H1 (cell line): ENCODE measurements around the gene SRSF12. TPM values are rescaled to one million over a fixed set of nuclear protein-coding genes. Genes with fewer than 3 reads are reported as not detected.

ENCODE experiments used
- CTCF ChIA-PET: fragments of 300-600 bp; sonication (Branson Sonifier 250); formaldehyde crosslinking; loops from one replicate; lab custom pipeline; 2021; ENCODE audit not compliant: partially characterized antibody; lab: Charles Lee
- POLR2A ChIA-PET: fragments of 300-600 bp; sonication (Branson Sonifier 250); formaldehyde crosslinking; loops from one replicate; lab custom pipeline; 2021; ENCODE audit warnings: inconsistent platforms; ENCODE audit not compliant: partially characterized antibody; lab: Charles Lee
- DNase-seq, 2 experiments: peaks; one replicate each; pipeline versions ENCODE4 v3.0.0 to v3.0.0-alpha.2; 2010 to 2022; ENCODE audit warnings: low spot score in 2 of 2, low read depth in 1 of 2, mixed read lengths in 1 of 2
- FAIRE-seq: peaks from 2 replicates; lab custom pipeline; 2011; peaks lifted over from hg19 to GRCh38; lab: Jason Lieb, UNC
- H2AFZ ChIP-seq: 2 replicates; pipeline ENCODE4 v1.8.1; 2012; ENCODE audit warnings: low read length, inconsistent platforms
- H2AK5ac ChIP-seq: 2 replicates; pipeline ENCODE4 v1.6.1; 2013; ENCODE audit warnings: low read depth, low read length
- H2BK120ac ChIP-seq: replicated peaks from 2 replicates; pipeline ENCODE3; 2013; ENCODE audit warnings: low read depth, low read length, inconsistent platforms
- H2BK12ac ChIP-seq: 2 replicates; pipeline ENCODE4 v1.6.1; 2013; ENCODE audit warnings: low read depth, low read length
- H2BK15ac ChIP-seq: 2 replicates; pipeline ENCODE4 v1.6.1; 2013; ENCODE audit warnings: low read length
- H2BK20ac ChIP-seq: 2 replicates; pipeline ENCODE4 v1.6.1; 2013; ENCODE audit warnings: low read length
- H2BK5ac ChIP-seq: 2 replicates; pipeline ENCODE4 v1.6.1; 2013; ENCODE audit warnings: low read depth, low read length
- H3K14ac ChIP-seq: 2 replicates; pipeline ENCODE4 v1.6.1; 2013; ENCODE audit warnings: inconsistent platforms; ENCODE audit not compliant: insufficient read length
- H3K18ac ChIP-seq: 2 replicates; pipeline ENCODE4 v1.6.1; 2013; ENCODE audit warnings: low read length; ENCODE audit errors: extremely low read depth
- H3K23ac ChIP-seq: 2 replicates; pipeline ENCODE4 v1.6.1; 2013; ENCODE audit warnings: inconsistent platforms; ENCODE audit not compliant: insufficient read length
- H3K23me2 ChIP-seq: 2 replicates; pipeline ENCODE4 v1.6.1; 2013; ENCODE audit warnings: low read depth, low read length
- H3K27ac ChIP-seq: 2 replicates; pipeline ENCODE4 v1.6.1; 2011; ENCODE audit warnings: low read depth, low read length, inconsistent platforms
- H3K27me3 ChIP-seq, 4 experiments: replicated peaks in 1 of 4; 1 replicate in 1 of 4; 2 replicates in 3 of 4; pipeline versions ENCODE4 v1.6.1 to v1.8.1; 2011 to 2013; ENCODE audit warnings: low read length in 3 of 4, mild to moderate bottlenecking in 3 of 4, inconsistent platforms in 2 of 4, mixed read lengths in 2 of 4, moderate library complexity in 1 of 4; ENCODE audit not compliant: control insufficient read depth in 3 of 4, insufficient read depth in 3 of 4; ENCODE audit errors: extremely low read depth in 1 of 4
- H3K36me3 ChIP-seq, 4 experiments: 2 replicates each; pipeline versions ENCODE4 v1.6.1 to v1.8.1; 2011 to 2013; ENCODE audit warnings: mild to moderate bottlenecking in 4 of 4, low read length in 3 of 4, moderate library complexity in 2 of 4, control low read depth in 1 of 4, inconsistent platforms in 1 of 4; ENCODE audit not compliant: insufficient read depth in 4 of 4, control insufficient read depth in 2 of 4
- H3K4ac ChIP-seq: replicated peaks from 2 replicates; pipeline ENCODE3; 2013; ENCODE audit warnings: low read length, low read depth, mixed read lengths, inconsistent platforms; ENCODE audit not compliant: insufficient read length
- H3K4me1 ChIP-seq, 4 experiments: replicated peaks in 1 of 4; 1 replicate in 1 of 4; 2 replicates in 3 of 4; pipeline versions ENCODE4 v1.6.1 to v1.8.1; 2011 to 2013; ENCODE audit warnings: low read length in 3 of 4, inconsistent platforms in 2 of 4, mixed read lengths in 1 of 4; ENCODE audit not compliant: insufficient read depth in 4 of 4, control insufficient read depth in 3 of 4
- H3K4me2 ChIP-seq, 2 experiments: 2 replicates each; pipeline versions ENCODE4 v1.6.1 to v1.8.1; 2011 to 2013; ENCODE audit warnings: low read depth in 2 of 2, low read length in 2 of 2, control low read depth in 1 of 2, inconsistent platforms in 1 of 2, mild to moderate bottlenecking in 1 of 2; ENCODE audit not compliant: insufficient read depth in 1 of 2
- H3K4me3 ChIP-seq, 4 experiments: fragments of 200-600, 300-600 bp in 1 of 4; sonication (generic), shearing (Covaris generic), sonication (Bioruptor Twin) in 1 of 4; 2 replicates each; pipeline versions ENCODE4 v1.5.1 to v1.8.1; 2011 to 2016; ENCODE audit warnings: low read length in 4 of 4, low read depth in 3 of 4, control low read depth in 2 of 4, inconsistent platforms in 2 of 4, mild to moderate bottlenecking in 2 of 4, mixed read lengths in 1 of 4, moderate library complexity in 1 of 4; ENCODE audit not compliant: insufficient read depth in 2 of 4; ENCODE audit errors: extremely low read depth in 1 of 4
- H3K56ac ChIP-seq: replicated peaks from 2 replicates; pipeline ENCODE3; 2013; ENCODE audit warnings: low read depth, mild to moderate bottlenecking, mixed read lengths, low read length, inconsistent platforms; ENCODE audit not compliant: insufficient read length
- H3K79me1 ChIP-seq: 2 replicates; pipeline ENCODE4 v1.6.1; 2013; ENCODE audit warnings: low read depth, low read length, control low read depth
- H3K79me2 ChIP-seq, 2 experiments: 2 replicates each; pipeline versions ENCODE4 v1.6.1 to v1.8.1; 2012 to 2013; ENCODE audit warnings: low read length in 2 of 2, mild to moderate bottlenecking in 2 of 2, inconsistent platforms in 1 of 2; ENCODE audit not compliant: insufficient read depth in 2 of 2, control insufficient read depth in 1 of 2
- H3K9ac ChIP-seq, 4 experiments: replicated peaks in 1 of 4; 1 replicate in 1 of 4; 2 replicates in 3 of 4; pipeline versions ENCODE4 v1.6.1 to v1.8.1; 2011 to 2013; ENCODE audit warnings: low read depth in 3 of 4, low read length in 3 of 4, control low read depth in 2 of 4, mild to moderate bottlenecking in 2 of 4, moderate library complexity in 2 of 4, inconsistent platforms in 1 of 4; ENCODE audit errors: extremely low read depth in 1 of 4
- H3K9me3 ChIP-seq, 2 experiments: 2 replicates each; pipeline versions ENCODE4 v1.6.1 to v1.8.1; 2012 to 2013; ENCODE audit warnings: mild to moderate bottlenecking in 2 of 2, moderate library complexity in 2 of 2, control low read depth in 1 of 2, inconsistent platforms in 1 of 2, low read depth in 1 of 2, low read length in 1 of 2, mixed read lengths in 1 of 2; ENCODE audit not compliant: insufficient read depth in 2 of 2
- H4K20me1 ChIP-seq, 2 experiments: replicated peaks in 1 of 2; 2 replicates each; pipeline versions ENCODE3 to v1.8.1; 2011 to 2013; ENCODE audit warnings: inconsistent platforms in 2 of 2, low read length in 2 of 2, mild to moderate bottlenecking in 1 of 2; ENCODE audit not compliant: insufficient read depth in 2 of 2, control insufficient read depth in 1 of 2
- H4K5ac ChIP-seq: 2 replicates; pipeline ENCODE4 v1.6.1; 2013; ENCODE audit warnings: low read length, low read depth, mixed read lengths, inconsistent platforms; ENCODE audit not compliant: insufficient read length
- H4K8ac ChIP-seq: 2 replicates; pipeline ENCODE4 v1.8.0; 2013; ENCODE audit warnings: mild to moderate bottlenecking, moderate library complexity, low read length, inconsistent platforms; ENCODE audit not compliant: insufficient read depth; ENCODE audit errors: extremely low read depth
- H4K91ac ChIP-seq: replicated peaks from 2 replicates; pipeline ENCODE3; 2013; ENCODE audit warnings: low read length, mixed read lengths, inconsistent platforms; ENCODE audit not compliant: insufficient read length
- CBX8 ChIP-seq: fragments of 300-800, 300-1000 bp; sonication (generic); IDR thresholded peaks from 2 replicates; pipeline ENCODE4 v1.7.1; 2016; ENCODE audit warnings: low read depth, low read length, borderline replicate concordance
- HDAC6 ChIP-seq: IDR thresholded peaks from one replicate; pipeline ENCODE4 v1.7.1; 2012; ENCODE audit warnings: low read depth, mild to moderate bottlenecking, inconsistent platforms, low read length, moderate library complexity
- RBBP5 ChIP-seq: IDR thresholded peaks from 2 replicates; pipeline ENCODE4 v1.7.1; 2012; ENCODE audit warnings: low read depth, mild to moderate bottlenecking, inconsistent platforms, low read length, moderate library complexity, borderline replicate concordance
- RXRA ChIP-seq: IDR thresholded peaks from 2 replicates; pipeline ENCODE4 v1.6.1; 2011; ENCODE audit warnings: low read depth, mild to moderate bottlenecking, low read length, moderate library complexity; ENCODE audit not compliant: insufficient read depth
- SIN3A ChIP-seq, 2 experiments: IDR thresholded peaks in 1 of 2; conservative IDR thresholded peaks in 1 of 2; 2 replicates each; pipeline ENCODE4 v1.6.1; 2011 to 2012; ENCODE audit warnings: low read length in 2 of 2, improper control_type of control experiment in 1 of 2, low read depth in 1 of 2, mild to moderate bottlenecking in 1 of 2
- SIRT6 ChIP-seq: IDR thresholded peaks from one replicate; pipeline ENCODE4 v1.7.1; 2012; ENCODE audit warnings: low read length, inconsistent platforms
- SRF ChIP-seq: IDR thresholded peaks from 2 replicates; pipeline ENCODE4 v1.6.1; 2011; ENCODE audit warnings: mild to moderate bottlenecking, low read depth, low read length, moderate library complexity
- ZNF274 ChIP-seq: IDR thresholded peaks from 2 replicates; pipeline ENCODE4 v1.7.0; 2012; ENCODE audit warnings: low read length, borderline replicate concordance; ENCODE audit errors: extremely low read depth
- WGBS, 2 experiments: shearing (Covaris generic) in 1 of 2; methylation state at CpG; one replicate each; pipeline versions ENCODE4 v1.1.6 to v1.1.7; 2013 to 2015; ENCODE audit warnings: low lambda C conversion rate in 2 of 2, mixed read lengths in 2 of 2, inconsistent platforms in 1 of 2, low coverage in 1 of 2, missing lambda C conversion rate in 1 of 2; ENCODE audit not compliant: insufficient replicate concordance in 2 of 2, insufficient coverage in 1 of 2, insufficient read length in 1 of 2; ENCODE audit errors: extremely low coverage in 1 of 2, missing lambda C conversion rate in 1 of 2; 5-methylcytosine and 5-hydroxymethylcytosine counted together
- polyA plus RNA-seq, 7 experiments: library from polyadenylated mRNA; depleted of rRNA in 3 of 7; stranded (reverse) in 5 of 7; unstranded in 2 of 7; fragments of >200 nt in 5 of 7; fragments of 200-250 nt in 2 of 7; gene quantifications; 1 replicate in 5 of 7; 2 replicates in 1 of 7; 4 replicates in 1 of 7; pipeline versions ENCODE4 v1.2.1 to v1.2.3, GENCODE V29; 2011 to 2013; ENCODE audit warnings: missing spikeins in 2 of 7, mixed read lengths in 2 of 7
- total RNA-seq: library from RNA; stranded (reverse); fragmentation: NEBNext Ultra II Directional; extraction: Animal tissue kit (Norgen Biotek cat#: 25700); gene quantifications from 2 replicates; pipeline ENCODE4 v1.2.1, GENCODE V29; 2021
- TF ChIP-seq, protein P1 (sequence below): IDR thresholded peaks from 2 replicates; pipeline ENCODE4 v1.6.1; 2012; ENCODE audit warnings: inconsistent platforms

The SRSF12 gene
- total and polyA plus RNA-seq, 2 of the 8 experiments (the other 6 are each of a cell fraction or from before 2014, with no cell fraction given) = 2.6 to 4.2 TPM

GRCh38 chr6:89154131-89154530, 36.3 kb upstream of the SRSF12 start:
- WGBS, 2 experiments = 97% methylated on average over 1 of the region's 1 CpG; no CpG with 5 or more reads in 1 of the 2 experiments
- POLR2A ChIA-PET = no interaction called here
- CTCF ChIA-PET = interaction anchor here (0.6 to 1.8 kb wide), 5 partner anchors 87 to 254 kb away, joined by 3 to 10 read pairs (median 3); no protein-coding TSS in a partner anchor
- no peak overlapping the region for H3K18ac ChIP-seq
- no peak overlapping the region for H2BK5ac ChIP-seq
- H3K23me2 ChIP-seq = no peaks in the 10 kb centered on the region
- FAIRE-seq (no peak), DNase-seq (no peak)
- H3K4ac ChIP-seq = no peak overlapping the region
- no peak overlapping the region for H3K4me2 ChIP-seq
- H3K27ac ChIP-seq = no peak overlapping the region
- no peaks in the 10 kb centered on the region for H3K27me3 ChIP-seq
- no peak overlapping the region for H2AFZ ChIP-seq
- TF ChIP-seq ZNF274 (no peak), SIN3A (conservative IDR thresholded peaks at IDR 0.05 in 1 of 2, IDR thresholded peaks at IDR 0.05 in 1 of 2; ENCODE audit: low read depth in 1 of 2, low read length in 2 of 2) (no peak), HDAC6 (no peak), RXRA (no peak), RBBP5 (no peak), SRF (no peak), CBX8 (no peak), SIRT6 (no peak)
- TF ChIP-seq, protein P1, sequence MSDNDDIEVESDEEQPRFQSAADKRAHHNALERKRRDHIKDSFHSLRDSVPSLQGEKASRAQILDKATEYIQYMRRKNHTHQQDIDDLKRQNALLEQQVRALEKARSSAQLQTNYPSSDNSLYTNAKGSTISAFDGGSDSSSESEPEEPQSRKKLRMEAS = no peak
- H3K79me2 ChIP-seq = no peaks in the 10 kb centered on the region
- H2AK5ac ChIP-seq = no peak overlapping the region
- H3K36me3 ChIP-seq = no peaks in the 10 kb centered on the region
- H4K8ac ChIP-seq = no peak overlapping the region
- no peak overlapping the region for H4K5ac ChIP-seq
- no peak overlapping the region for H2BK20ac ChIP-seq
- no peaks in the 10 kb centered on the region for H3K79me1 ChIP-seq
- H2BK120ac ChIP-seq = no peak overlapping the region
- H2BK12ac ChIP-seq = no peak overlapping the region
- peaks cover 0 to 1% of the 10 kb centered on the region in 2 experiments for H4K20me1 ChIP-seq
- no peak overlapping the region for H4K91ac ChIP-seq
- no peak overlapping the region for H3K9ac ChIP-seq
- H3K4me1 ChIP-seq = no peaks in the 10 kb centered on the region
- H2BK15ac ChIP-seq = no peak overlapping the region
- no peak overlapping the region for H3K14ac ChIP-seq
- no peak overlapping the region for H3K4me3 ChIP-seq
- no peaks in the 10 kb centered on the region for H3K9me3 ChIP-seq
- H3K56ac ChIP-seq = no peak overlapping the region
- H3K23ac ChIP-seq = no peak overlapping the region
